GM21529 (cell line): Measurements from ENCODE around the gene DRD1.
"Not testable (repeated sequence)": the region's sequence is repeated elsewhere in the genome, so short reads cannot be mapped to it uniquely, and the experiment has no call there.

Experiments used
- ATAC-seq: cut with Tn5 transposase; IDR thresholded peaks from one replicate; pipeline ENCODE4 v1.9.1; 2021; ENCODE audit not compliant: unreplicated experiment

The DRD1 gene

GRCh38 chr5:175436359-175436758 lies 7.6 kb downstream of the DRD1 start:
- no peak for ATAC-seq

DNA sequence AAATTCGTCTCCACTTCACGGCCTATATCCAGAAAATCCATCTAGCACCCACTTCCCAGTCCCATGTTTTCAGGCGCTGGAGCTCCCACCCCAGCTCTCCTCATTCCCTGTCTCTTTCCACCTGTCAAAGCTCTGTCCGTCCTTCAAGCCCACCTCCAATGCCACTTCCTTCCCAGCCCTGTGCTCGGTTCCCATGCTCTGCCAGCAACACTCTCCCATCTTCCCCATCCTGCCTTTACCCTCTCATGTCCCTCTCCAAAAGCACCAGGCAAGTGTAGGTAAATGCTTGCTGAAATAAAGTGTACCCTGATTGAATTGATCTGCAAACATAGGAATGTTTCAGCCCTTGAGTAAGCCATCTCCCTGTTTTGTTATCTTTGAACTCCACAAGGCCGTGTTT lies 9.2 kb downstream of the DRD1 start:
- ATAC-seq = no peak

GRCh38 chr5:175427762-175428161 lies 16.2 kb downstream of the DRD1 start:
- no peak for ATAC-seq

GRCh38 chr5:175424594-175424993 lies 19.4 kb downstream of the DRD1 start:
- ATAC-seq = not testable (repeated sequence)

DNA sequence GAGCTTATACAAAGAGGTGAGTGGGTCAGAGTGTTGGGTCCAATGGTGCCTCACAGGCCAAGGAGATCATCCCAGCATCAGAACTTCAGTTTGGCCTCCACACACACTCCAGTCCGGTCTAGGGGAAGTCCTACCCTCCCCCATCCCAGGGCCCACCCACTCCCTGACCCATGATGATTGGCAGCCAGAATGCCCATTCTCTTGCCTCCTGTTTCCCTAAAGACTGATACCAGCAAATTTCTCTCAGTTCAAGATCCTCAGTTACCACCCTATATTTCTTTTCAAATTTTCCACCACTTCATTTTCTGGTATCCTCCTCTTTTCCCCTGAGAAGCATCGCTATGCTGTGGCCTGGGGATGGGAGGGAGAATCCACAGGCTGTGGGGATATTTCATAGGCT lies 21.9 kb downstream of the DRD1 start:
- ATAC-seq = no peak

DNA sequence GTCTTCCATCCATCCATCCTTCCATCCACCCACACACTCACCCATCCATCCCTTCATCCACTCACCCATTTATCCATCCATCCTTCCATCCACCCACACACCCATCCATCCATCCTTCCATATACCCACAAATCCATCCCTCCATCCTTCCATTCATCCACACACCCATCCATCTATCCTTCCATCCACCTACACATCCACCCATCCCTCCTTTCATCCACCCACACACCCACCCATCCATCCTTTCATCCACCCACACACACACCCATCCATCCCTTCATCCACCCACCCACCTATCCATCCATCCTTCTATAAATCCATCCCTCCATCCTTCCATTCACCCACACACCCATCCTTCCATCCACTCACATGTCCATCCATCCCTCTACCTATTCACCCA lies 23.6 kb downstream of the DRD1 start:
- ATAC-seq = no peak

DNA sequence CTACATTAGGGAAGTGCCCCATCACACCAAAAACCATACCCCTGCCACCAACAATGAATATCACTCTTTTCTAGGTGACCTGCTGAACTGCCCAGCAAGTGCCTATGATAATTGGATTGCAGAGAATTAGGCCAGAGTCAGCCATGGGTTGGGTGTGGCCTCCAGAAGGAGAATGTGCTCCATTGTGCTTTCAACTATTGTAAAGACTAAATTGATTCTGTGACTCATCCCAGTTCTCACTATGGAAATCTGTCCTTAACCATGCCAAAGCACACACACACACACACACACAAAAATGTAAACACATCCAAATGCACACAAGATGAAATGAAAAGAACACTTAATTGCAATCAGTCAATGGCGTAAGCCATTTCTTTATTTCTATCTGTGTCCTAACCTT lies 25.7 kb downstream of the DRD1 start:
- ATAC-seq = no peak

GRCh38 chr5:175417384-175417783 lies 26.6 kb downstream of the DRD1 start:
- no peak for ATAC-seq

GRCh38 chr5:175415303-175415702 lies 28.7 kb downstream of the DRD1 start:
- ATAC-seq = no peak

- no peak for ATAC-seq
These were observed 33.1 kb downstream of the DRD1 start for GRCh38 chr5:175410926-175411325.

DNA sequence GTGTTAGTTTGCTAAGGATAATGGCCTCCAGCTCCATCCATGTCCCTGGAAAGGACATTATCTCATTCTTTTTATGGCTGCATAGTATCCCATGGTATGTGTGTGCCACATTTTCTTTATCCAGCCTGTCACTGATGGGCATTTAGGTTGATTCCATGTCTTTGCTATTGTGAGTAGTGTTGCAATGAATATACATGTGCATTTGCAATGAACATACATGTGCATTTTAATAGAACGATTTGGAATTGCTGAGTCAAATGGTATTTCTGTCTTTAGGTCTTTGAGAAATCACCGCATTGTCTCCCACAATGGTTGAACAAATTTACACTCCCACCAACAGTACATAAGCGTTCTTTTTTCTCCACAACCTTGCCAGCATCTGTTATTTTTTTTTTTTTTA lies 37.7 kb downstream of the DRD1 start:
- ATAC-seq = no peak

- ATAC-seq = not testable (repeated sequence)
These were observed 46.2 kb downstream of the DRD1 start for GRCh38 chr5:175397590-175398297.

- not testable (repeated sequence) for ATAC-seq
These were observed 48.6 kb downstream of the DRD1 start for GRCh38 chr5:175395430-175395829.

DNA sequence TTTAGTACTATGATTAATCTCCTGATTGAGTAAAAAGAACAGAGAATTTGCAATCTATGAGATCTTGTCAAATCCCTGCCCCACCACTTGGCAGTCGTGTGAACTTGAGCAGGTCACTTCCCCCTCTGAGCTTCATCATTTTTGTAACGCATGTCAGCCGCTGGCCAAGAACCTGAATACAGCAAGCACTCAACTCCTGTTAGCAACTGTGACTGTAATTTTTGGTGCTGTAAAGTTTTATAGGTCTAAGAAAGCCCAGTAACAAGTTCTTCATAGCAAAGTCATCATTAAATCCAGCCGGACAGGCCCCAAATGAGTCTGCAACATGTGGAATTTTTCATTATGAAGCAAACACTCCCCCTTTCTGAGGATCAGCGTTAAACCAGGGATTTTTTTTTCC lies 49.4 kb downstream of the DRD1 start:
- no peak for ATAC-seq

- ATAC-seq = no peak
These were observed 50.1 kb downstream of the DRD1 start for GRCh38 chr5:175393897-175394296.

GRCh38 chr5:175392236-175392635 lies 51.7 kb downstream of the DRD1 start:
- ATAC-seq = no peak

DNA sequence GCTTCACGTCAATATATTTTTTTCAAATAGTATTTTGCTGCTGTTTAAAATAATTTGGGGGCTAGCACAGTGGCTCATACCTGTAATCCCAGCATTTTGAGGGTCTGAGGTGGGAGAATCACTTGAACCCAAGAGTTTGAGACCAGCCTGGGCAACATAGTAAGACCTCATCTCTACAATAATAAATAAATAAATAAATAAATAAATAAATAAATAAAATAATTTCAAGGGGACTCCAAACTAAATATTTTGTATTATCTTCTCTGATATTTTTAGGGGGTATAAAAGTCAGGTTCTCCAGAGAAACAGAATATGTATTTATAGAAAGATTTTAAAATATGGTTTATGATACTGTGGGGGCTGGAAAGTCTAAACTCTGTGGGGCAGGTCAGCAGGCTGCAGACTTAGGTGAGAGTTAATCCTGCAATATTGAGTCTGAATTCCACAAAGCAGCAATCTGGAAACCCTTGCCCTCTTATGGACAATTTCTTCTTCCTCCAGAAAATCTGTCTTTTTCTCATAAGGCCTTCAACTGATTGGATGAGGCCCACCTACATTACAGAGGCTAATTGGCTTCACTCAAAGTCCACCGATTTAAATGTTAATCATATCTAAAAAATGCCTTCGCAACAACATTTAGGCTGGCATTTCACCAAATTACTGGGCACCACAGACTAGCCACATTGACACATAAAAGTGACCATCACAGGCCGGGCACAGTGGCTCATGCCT lies 53.5 kb downstream of the DRD1 start:
- ATAC-seq = no peak
